A673 (cell line): ENCODE measurements around the gene PRKAR2B. TPM values are rescaled to one million over a fixed set of nuclear protein-coding genes. Genes with fewer than 3 reads are reported as not detected.

ENCODE experiments used
- BruUV-seq: library from RNA; stranded (reverse); fragments of 400-500 nt; replicated peaks from 2 replicates; lab custom pipeline; 2021; lab: Mats Ljungman, UMichigan
- CTCF ChIA-PET: fragments of 300-600 bp; sonication (Branson Sonifier 250); formaldehyde crosslinking; loops from one replicate; lab custom pipeline; 2022; ENCODE audit warnings: antibody characterized with exemption; lab: Charles Lee
- POLR2A ChIA-PET: fragments of 300-600 bp; sonication (Branson Sonifier 250); formaldehyde crosslinking; loops from one replicate; lab custom pipeline; 2022; ENCODE audit warnings: antibody characterized with exemption; ENCODE audit not compliant: low non-redundant PET; lab: Charles Lee
- DNase-seq: peaks from one replicate; pipeline ENCODE4 v3.0.0-alpha.2; 2015; ENCODE audit warnings: low spot score
- H3K27ac ChIP-seq: fragments of 200-600 bp; sonication (generic); 2 replicates; pipeline ENCODE4 v1.5.1; 2016; ENCODE audit warnings: mixed run types, low read depth, mild to moderate bottlenecking, mixed read lengths, antibody characterized with exemption, low read length; ENCODE audit not compliant: poor library complexity, severe bottlenecking
- H3K27me3 ChIP-seq: fragments of 200-600 bp; sonication (generic); replicated peaks from 2 replicates; pipeline ENCODE4 v1.6.1; 2017; ENCODE audit warnings: mixed run types, low read depth, mild to moderate bottlenecking, mixed read lengths, antibody characterized with exemption, low read length; ENCODE audit not compliant: insufficient read depth, poor library complexity
- H3K36me3 ChIP-seq: fragments of 200-600 bp; sonication (generic); 2 replicates; pipeline ENCODE4 v1.6.1; 2016; ENCODE audit warnings: mixed run types, mild to moderate bottlenecking, mixed read lengths, antibody characterized with exemption, low read length; ENCODE audit not compliant: insufficient read depth, poor library complexity, severe bottlenecking
- H3K4me1 ChIP-seq: fragments of 200-600 bp; sonication (generic); 2 replicates; pipeline ENCODE4 v1.6.1; 2017; ENCODE audit warnings: mixed run types, mild to moderate bottlenecking, mixed read lengths, antibody characterized with exemption, low read length; ENCODE audit not compliant: insufficient read depth, poor library complexity, severe bottlenecking
- H3K4me3 ChIP-seq: fragments of 200-600 bp; sonication (generic); 2 replicates; pipeline ENCODE4 v1.5.1; 2016; ENCODE audit warnings: low read depth, mixed run types, mild to moderate bottlenecking, mixed read lengths, low read length; ENCODE audit not compliant: poor library complexity, severe bottlenecking
- H3K9me3 ChIP-seq: fragments of 200-600 bp; sonication (generic); 2 replicates; pipeline ENCODE4 v1.6.1; 2016; ENCODE audit warnings: mixed run types, low read depth, mild to moderate bottlenecking, mixed read lengths, antibody characterized with exemption, low read length; ENCODE audit not compliant: poor library complexity, severe bottlenecking
- EZH2 ChIP-seq: fragments of 200-600 bp; sonication (generic); IDR thresholded peaks from 2 replicates; pipeline ENCODE4 v1.6.1; 2017; ENCODE audit warnings: borderline replicate concordance, low read depth, mild to moderate bottlenecking, mixed read lengths, antibody characterized with exemption, low read length; ENCODE audit not compliant: poor library complexity, severe bottlenecking
- intact Hi-C: fragments of 100-400 bp; cut with micrococcal nuclease; formaldehyde crosslinking; loops from one replicate; pipeline ENCODE4 v1.10.0; 2022; ENCODE audit not compliant: unreplicated experiment
- total RNA-seq: library from RNA; stranded (reverse); gene quantifications from 2 replicates; pipeline ENCODE4 v1.2.3, GENCODE V29; 2021
- TF ChIP-seq, protein P1 (sequence below): fragments of 300-800, 200-600 bp; sonication (generic); conservative IDR thresholded peaks from 2 replicates; pipeline ENCODE4 v1.5.1; 2017; ENCODE audit warnings: low read depth, mild to moderate bottlenecking, antibody characterized with exemption, low read length, moderate library complexity, mixed read lengths

Gene PRKAR2B
- total RNA-seq, 1 experiment from 2014 or later: 4.8 TPM

DNA sequence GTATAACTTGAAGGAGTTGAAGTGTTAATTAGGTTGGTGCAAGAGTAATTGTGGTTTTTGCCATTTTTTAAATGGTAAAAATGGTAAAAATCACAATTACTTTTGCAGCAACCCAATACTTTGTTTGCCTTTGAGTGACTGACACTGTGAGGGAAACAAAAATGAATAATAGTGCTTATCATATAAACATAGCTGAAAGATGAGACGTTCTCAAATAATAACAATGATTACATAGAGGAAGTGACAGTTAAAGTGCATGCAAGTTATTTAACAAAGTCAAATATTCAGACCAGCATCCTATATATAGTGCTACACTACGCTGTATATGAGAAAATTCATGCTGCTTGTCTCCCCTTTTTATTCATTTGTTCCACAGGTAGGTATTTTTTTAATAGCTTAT is 119.6 kb downstream of the PRKAR2B start:
- no peaks in the 10 kb centered on the region for H3K9me3 ChIP-seq
- no peak overlapping the region for H3K4me3 ChIP-seq
- CTCF ChIA-PET: no interaction called here
- no peak overlapping the region for H3K27ac ChIP-seq
- no TSS peak for BruUV-seq
- TF ChIP-seq, protein P1, sequence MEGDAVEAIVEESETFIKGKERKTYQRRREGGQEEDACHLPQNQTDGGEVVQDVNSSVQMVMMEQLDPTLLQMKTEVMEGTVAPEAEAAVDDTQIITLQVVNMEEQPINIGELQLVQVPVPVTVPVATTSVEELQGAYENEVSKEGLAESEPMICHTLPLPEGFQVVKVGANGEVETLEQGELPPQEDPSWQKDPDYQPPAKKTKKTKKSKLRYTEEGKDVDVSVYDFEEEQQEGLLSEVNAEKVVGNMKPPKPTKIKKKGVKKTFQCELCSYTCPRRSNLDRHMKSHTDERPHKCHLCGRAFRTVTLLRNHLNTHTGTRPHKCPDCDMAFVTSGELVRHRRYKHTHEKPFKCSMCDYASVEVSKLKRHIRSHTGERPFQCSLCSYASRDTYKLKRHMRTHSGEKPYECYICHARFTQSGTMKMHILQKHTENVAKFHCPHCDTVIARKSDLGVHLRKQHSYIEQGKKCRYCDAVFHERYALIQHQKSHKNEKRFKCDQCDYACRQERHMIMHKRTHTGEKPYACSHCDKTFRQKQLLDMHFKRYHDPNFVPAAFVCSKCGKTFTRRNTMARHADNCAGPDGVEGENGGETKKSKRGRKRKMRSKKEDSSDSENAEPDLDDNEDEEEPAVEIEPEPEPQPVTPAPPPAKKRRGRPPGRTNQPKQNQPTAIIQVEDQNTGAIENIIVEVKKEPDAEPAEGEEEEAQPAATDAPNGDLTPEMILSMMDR: no peak
- TF ChIP-seq EZH2: no peak
- intact Hi-C loops: no loop called here
- no peak for DNase-seq
- POLR2A ChIA-PET: no interaction called here
- H3K27me3 ChIP-seq: no peaks in the 10 kb centered on the region
- H3K4me1 ChIP-seq: peaks cover 5% of the 10 kb centered on the region
- H3K36me3 ChIP-seq: no peaks in the 10 kb centered on the region

DNA sequence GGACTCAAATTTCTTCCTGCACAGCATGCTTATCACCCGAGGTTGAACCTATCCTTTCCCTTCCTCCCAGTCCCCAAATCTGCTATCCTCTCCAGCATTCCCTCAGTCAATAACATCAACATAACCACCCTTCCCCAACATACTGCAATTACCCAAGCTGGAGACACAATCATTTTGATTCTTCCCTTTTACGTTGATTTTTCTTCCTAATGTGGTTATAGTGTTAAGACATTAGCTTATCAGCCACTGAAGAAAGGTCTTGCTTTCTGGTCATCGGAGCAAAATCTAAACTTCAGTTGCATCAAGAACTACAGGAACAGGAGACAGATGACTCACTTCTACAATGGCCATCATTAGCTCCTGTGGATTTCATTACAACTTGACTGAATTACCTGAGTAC is 120.8 kb downstream of the PRKAR2B start:
- H3K27me3 ChIP-seq: no peaks in the 10 kb centered on the region
- intact Hi-C loops: no loop called here
- H3K27ac ChIP-seq: no peak overlapping the region
- no peak overlapping the region for H3K4me3 ChIP-seq
- POLR2A ChIA-PET: no interaction called here
- H3K4me1 ChIP-seq: peaks cover 5% of the 10 kb centered on the region
- TF ChIP-seq EZH2: no peak
- no peak for DNase-seq
- no peaks in the 10 kb centered on the region for H3K36me3 ChIP-seq
- no peaks in the 10 kb centered on the region for H3K9me3 ChIP-seq
- CTCF ChIA-PET: no interaction called here
- no TSS peak for BruUV-seq

DNA sequence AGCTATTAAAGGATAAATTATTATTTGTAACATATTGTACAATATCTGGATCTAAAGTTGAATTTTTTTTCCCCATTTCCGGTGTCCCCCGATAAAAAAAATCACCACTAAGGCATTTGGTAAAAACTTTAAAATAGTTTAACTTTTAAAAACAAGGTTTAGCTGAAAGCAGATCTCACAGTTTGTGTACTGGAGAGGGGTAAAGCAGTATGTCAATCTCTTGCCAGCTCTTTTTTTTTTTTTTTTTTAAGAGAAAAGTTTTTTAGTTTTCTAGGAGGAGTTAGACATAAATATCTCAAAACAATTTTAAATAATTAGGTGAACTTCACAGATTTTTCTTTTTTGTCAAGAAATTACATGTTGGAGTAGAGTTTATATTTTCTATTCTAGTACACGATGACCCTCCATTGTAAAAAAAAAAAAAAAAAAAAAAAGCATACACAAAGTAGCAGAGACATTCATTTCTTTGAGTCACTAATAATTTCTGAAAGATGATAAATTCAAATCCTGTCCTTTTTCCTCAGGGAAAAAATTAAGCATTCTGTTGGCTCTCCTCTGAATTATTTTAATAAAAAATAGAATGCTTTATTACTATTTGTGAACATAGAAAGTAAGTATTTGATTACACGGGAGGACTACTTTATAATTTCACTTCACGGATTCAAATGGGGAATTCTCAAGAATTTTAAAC is 122.4 kb downstream of the PRKAR2B start:
- Histone ChIP-seq H3K27ac (peak overlapping the region; percentile 84), H3K9me3 (no peaks in the 10 kb centered on the region), H3K27me3 (no peaks in the 10 kb centered on the region), H3K36me3 (no peaks in the 10 kb centered on the region), H3K4me1 (peaks cover 5% of the 10 kb centered on the region), H3K4me3 (peak overlapping the region; percentile 84)
- BruUV-seq: no TSS peak
- POLR2A ChIA-PET: interaction anchor here (0.6 kb wide), 1 partner anchor 11 kb away, joined by 5 read pairs; no protein-coding TSS in a partner anchor
- intact Hi-C loops: no loop called here
- no peak for DNase-seq
- no peak for TF ChIP-seq EZH2
- TF ChIP-seq, protein P1: no peak
- CTCF ChIA-PET: interaction anchor here (0.6 kb wide), 1 partner anchor 714 kb away, joined by 3 read pairs; no protein-coding TSS in a partner anchor
